ENCODE results near the gene LINGO1. TPM values are rescaled to one million over a fixed set of nuclear protein-coding genes. Genes with fewer than 3 reads are reported as not detected.

Gene LINGO1
- total RNA-seq, 4 donors from 2014 or later: 0.13 to 1.1 (median 1.0) TPM; not detected in 1

GRCh38 chr15:77565378-77565915 lies 67.3 kb downstream of the LINGO1 start:
- 95% methylated on average over 25 of the region's 25 CpGs for WGBS, 2 donors
- TF ChIP-seq CTCF (IDR thresholded peaks at IDR 0.05) (no peak), POLR2A (IDR thresholded peaks at IDR 0.05) (no peak)
- Histone ChIP-seq H3K27ac (no peak overlapping the region), H3K27me3 (no peaks in the 10 kb centered on the region), H3K4me3 (replicated peaks in 1 of 3) (no peak overlapping the region), H3K9me3 (no peaks in the 10 kb centered on the region), H3K4me1 (no peaks in the 10 kb centered on the region), H3K36me3 (no peaks in the 10 kb centered on the region)
- DNase-seq: no peak
- intact Hi-C loops (cut with DNase I): no loop called here

- H3K27me3 ChIP-seq: no peaks in the 10 kb centered on the region
- no peaks in the 10 kb centered on the region for H3K9me3 ChIP-seq
- TF ChIP-seq CTCF (IDR thresholded peaks at IDR 0.05) (no peak), POLR2A (IDR thresholded peaks at IDR 0.05) (no peak)
- intact Hi-C loops (cut with DNase I): no loop called here
- no peak overlapping the region for H3K4me3 ChIP-seq (replicated peaks in 1 of 3)
- no peak for DNase-seq
- 81 to 83% methylated on average over 9 of the region's 9 CpGs for WGBS, 2 donors
- H3K27ac ChIP-seq: no peak overlapping the region
- H3K36me3 ChIP-seq: no peaks in the 10 kb centered on the region
- H3K4me1 ChIP-seq: no peaks in the 10 kb centered on the region
Measured at GRCh38 chr15:77564938-77565337, 67.8 kb downstream of the LINGO1 start.

DNA sequence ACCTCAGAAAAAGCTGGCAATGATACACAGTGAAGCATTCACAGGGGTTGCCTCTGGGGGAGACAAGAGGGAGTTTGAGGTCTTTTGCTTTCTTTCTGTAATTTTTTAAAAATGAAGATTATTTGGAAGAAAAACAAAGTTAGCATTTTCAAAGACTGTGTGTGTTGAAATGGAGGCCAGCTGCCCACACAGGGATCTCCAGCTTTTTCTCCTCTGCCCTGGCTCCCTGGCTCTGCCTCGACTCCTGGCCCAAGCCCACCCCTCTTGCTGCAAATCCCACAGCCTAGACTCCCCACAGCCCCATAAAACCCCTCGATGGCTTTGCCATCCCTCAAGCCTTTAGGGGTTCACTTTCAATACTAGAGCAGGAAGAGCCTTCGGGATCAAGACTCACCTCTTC lies 68.4 kb downstream of the LINGO1 start:
- Histone ChIP-seq H3K4me3 (replicated peaks in 1 of 3) (no peak overlapping the region), H3K27ac (no peak overlapping the region), H3K4me1 (no peaks in the 10 kb centered on the region), H3K36me3 (no peaks in the 10 kb centered on the region), H3K27me3 (no peaks in the 10 kb centered on the region), H3K9me3 (no peaks in the 10 kb centered on the region)
- TF ChIP-seq POLR2A (IDR thresholded peaks at IDR 0.05): no peak
- no peak for TF ChIP-seq CTCF (IDR thresholded peaks at IDR 0.05)
- 85 to 87% methylated on average over 3 of the region's 3 CpGs for WGBS, 2 donors
- DNase-seq: no peak
- intact Hi-C loops (cut with DNase I): no loop called here

DNA sequence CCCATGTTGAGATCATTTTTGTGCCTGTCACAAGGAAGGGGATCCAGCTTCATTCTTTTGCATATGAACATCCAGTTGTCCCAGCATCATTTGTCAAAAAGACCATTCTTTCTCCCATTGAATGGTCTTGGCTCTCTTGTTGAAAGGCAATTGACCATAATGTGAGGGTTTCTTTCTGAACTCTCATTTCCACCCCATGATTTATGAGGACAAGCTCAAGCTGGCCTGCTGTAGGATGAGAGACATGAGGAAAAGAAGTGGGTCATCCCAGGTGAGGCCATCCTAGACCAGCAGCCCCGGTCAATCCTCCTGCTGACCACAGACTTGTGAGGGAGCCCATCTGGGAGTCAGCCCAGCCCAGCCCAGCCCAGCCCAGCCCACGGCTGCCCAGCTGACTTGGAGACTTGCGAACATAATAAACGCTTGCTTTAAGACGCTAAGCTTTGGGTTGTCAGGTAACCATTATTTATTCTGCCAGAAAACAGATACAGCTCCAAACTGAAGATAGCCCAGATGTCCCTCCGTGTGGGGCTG lies 69.0 kb downstream of the LINGO1 start:
- TF ChIP-seq CTCF (IDR thresholded peaks at IDR 0.05) (no peak), POLR2A (IDR thresholded peaks at IDR 0.05) (no peak)
- Histone ChIP-seq H3K27ac (no peak overlapping the region), H3K4me3 (replicated peaks in 1 of 3) (no peak overlapping the region), H3K36me3 (no peaks in the 10 kb centered on the region), H3K27me3 (no peaks in the 10 kb centered on the region), H3K4me1 (no peaks in the 10 kb centered on the region), H3K9me3 (no peaks in the 10 kb centered on the region)
- intact Hi-C loops (cut with DNase I): no loop called here
- DNase-seq: no peak
- 81 to 86% methylated on average over 6 of the region's 6 CpGs for WGBS, 2 donors

Other genes with a start within 250 kb of the LINGO1 start
- gene PEAK1, start 212.8 kb downstream of the LINGO1 start, total RNA-seq: 10 to 100 TPM; 31.0 to 49.3 (median 35.0) TPM
- gene HMG20A, start 212.0 kb downstream of the LINGO1 start, total RNA-seq: 10 to 100 TPM; 33.1 to 48.7 (median 40.5) TPM

Measured in thyroid gland (tissue), 4 donors.